ENCODE results near the gene FSTL5.
"Not testable (repeated sequence)": the region's sequence is repeated elsewhere in the genome, so short reads cannot be mapped to it uniquely, and the experiment has no call there.

Gene FSTL5

GRCh38 chr4:162131256-162131655 lies 32.5 kb downstream of the FSTL5 start:
- no peak for DNase-seq (ENCODE audit: extremely low read depth, low read depth)
- no peak; the same call in 1 of the 2 replicates for TF ChIP-seq CTCF (IDR thresholded peaks at IDR 0.05; ENCODE audit: low read depth, low read length)

DNA sequence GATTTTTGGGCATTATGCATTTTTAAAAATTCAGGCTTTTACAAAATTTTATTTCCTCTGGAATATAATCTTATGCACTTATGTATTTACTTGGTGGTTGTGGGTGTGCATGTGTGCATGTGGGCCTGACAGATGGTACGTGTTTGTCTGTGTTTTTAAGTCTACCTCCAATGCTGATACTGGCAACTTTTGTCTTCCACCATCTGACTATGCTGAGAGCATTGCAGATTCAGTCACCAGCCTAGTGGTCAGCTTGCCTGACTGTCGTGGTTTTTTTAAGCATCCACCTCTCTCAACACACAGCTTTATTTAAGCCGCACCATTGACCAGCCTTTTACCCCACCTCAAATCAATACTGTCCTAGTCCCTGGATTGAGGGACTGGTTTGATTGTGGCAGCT lies 37.1 kb downstream of the FSTL5 start:
- DNase-seq (ENCODE audit: extremely low read depth, low read depth) = no peak
- TF ChIP-seq CTCF (IDR thresholded peaks at IDR 0.05; ENCODE audit: low read depth, low read length) = no peak

- no peak for TF ChIP-seq CTCF (IDR thresholded peaks at IDR 0.05; ENCODE audit: low read depth, low read length)
These were observed 46.7 kb downstream of the FSTL5 start for GRCh38 chr4:162117051-162117450.

GRCh38 chr4:162116095-162116779 lies 47.6 kb downstream of the FSTL5 start:
- DNase-seq (ENCODE audit: extremely low read depth, low read depth) = no peak
- no peak for TF ChIP-seq CTCF (IDR thresholded peaks at IDR 0.05; ENCODE audit: low read depth, low read length)

More at GRCh38 chr4:162117051-162117450, 46.7 kb downstream of the FSTL5 start:
- DNase-seq (ENCODE audit: extremely low read depth, low read depth) = no peak

GRCh38 chr4:162115333-162115732 lies 48.5 kb downstream of the FSTL5 start:
- TF ChIP-seq CTCF (IDR thresholded peaks at IDR 0.05; ENCODE audit: low read depth, low read length) = no peak
- no peak for DNase-seq (ENCODE audit: extremely low read depth, low read depth)

GRCh38 chr4:162111078-162111477 lies 52.7 kb downstream of the FSTL5 start:
- DNase-seq (ENCODE audit: extremely low read depth, low read depth) = no peak
- no peak for TF ChIP-seq CTCF (IDR thresholded peaks at IDR 0.05; ENCODE audit: low read depth, low read length)

DNA sequence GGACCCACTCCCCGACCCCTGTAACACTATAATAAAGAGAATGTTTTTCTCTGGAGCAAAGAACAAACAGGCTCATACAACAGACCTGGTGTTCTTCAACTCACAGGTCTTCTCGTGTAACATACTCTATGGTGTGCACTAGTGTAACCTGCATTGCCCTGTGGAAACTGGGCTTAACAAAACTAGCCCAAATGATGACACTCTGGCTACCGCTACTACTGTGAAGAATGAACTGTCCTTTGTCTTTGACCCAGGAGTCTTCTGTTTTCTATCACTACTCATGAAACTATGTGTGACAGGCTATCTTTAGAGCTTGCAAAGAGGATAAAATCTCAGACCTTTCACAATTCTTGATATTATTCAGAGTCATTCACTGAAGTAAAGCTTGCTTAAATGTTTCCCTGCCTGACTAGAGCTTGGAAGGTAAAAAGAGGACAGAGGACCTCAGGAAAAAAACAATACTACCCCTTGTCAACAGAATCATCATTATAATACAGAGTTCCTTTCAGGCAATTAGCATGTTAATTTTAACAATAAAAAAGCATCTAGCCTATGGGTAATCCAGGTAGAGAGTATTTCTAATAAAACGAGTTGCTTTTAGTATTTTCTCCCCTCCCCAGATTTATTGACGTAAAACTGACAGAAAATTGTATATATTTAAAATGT lies 59.2 kb downstream of the FSTL5 start:
- no peak for TF ChIP-seq CTCF (IDR thresholded peaks at IDR 0.05; ENCODE audit: low read depth, low read length)
- DNase-seq (ENCODE audit: extremely low read depth, low read depth) = no peak

DNA sequence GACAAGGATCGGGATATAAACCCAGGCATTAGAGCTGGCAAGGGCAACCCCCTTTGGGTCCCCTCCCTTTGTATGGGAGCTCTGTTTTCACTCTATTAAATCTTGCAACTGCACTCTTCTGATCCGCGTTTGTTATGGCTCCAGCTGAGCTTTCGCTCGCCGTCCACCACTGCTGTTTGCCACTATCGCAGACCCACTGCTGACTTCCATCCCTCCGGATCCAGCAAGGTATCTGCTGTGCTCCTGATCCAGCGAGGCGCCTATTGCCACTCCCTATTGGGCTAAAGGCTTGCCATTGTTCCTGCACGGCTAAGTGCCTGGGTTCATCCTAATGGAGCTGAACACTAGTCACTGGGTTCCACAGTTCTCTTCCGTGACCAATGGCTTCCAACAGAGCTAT lies 59.9 kb downstream of the FSTL5 start:
- not testable (repeated sequence) for DNase-seq (ENCODE audit: extremely low read depth, low read depth)
